SK-N-SH treated with all-trans-retinoic acid at 6 μM for 48 hours (cell line): ENCODE data around the gene HPS3.

ENCODE experiments used
- BACH2 ChIP-seq: fragments of 250-450 bp; sonication (Bioruptor Pico); IDR thresholded peaks from 2 replicates; pipeline ENCODE4 v1.9.0; 2021; ENCODE audit warnings: mild to moderate bottlenecking, borderline replicate concordance
- ESRRG ChIP-seq: fragments of 250-450 bp; sonication (Bioruptor Pico); IDR thresholded peaks from 2 replicates; pipeline ENCODE4 v1.6.1; 2021; ENCODE audit warnings: mild to moderate bottlenecking
- RARB ChIP-seq: fragments of 250-450 bp; sonication (Bioruptor Pico); IDR thresholded peaks from 2 replicates; pipeline ENCODE4 v1.8.0; 2021; ENCODE audit warnings: mild to moderate bottlenecking, moderate library complexity
- ZFP3 ChIP-seq: fragments of 250-450 bp; sonication (Bioruptor Pico); IDR thresholded peaks from 2 replicates; pipeline ENCODE4 v1.5.0; 2020; ENCODE audit warnings: mild to moderate bottlenecking, moderate library complexity
- TF ChIP-seq, protein P1 (sequence below): fragments of 250-450 bp; sonication (Bioruptor Pico); IDR thresholded peaks from 2 replicates; pipeline ENCODE4 v1.5.1; 2021; ENCODE audit warnings: mild to moderate bottlenecking, moderate library complexity
- TF ChIP-seq, protein P2 (sequence below): fragments of 250-450 bp; sonication (Bioruptor Pico); IDR thresholded peaks from 2 replicates; pipeline ENCODE4 v1.8.0; 2020; ENCODE audit warnings: mild to moderate bottlenecking, moderate library complexity, borderline replicate concordance
- TF ChIP-seq, protein P3 (sequence below): fragments of 250-450 bp; sonication (Bioruptor Pico); IDR thresholded peaks from 2 replicates; pipeline ENCODE4 v1.5.1; 2020; ENCODE audit warnings: low read depth, mild to moderate bottlenecking, moderate library complexity

DNA sequence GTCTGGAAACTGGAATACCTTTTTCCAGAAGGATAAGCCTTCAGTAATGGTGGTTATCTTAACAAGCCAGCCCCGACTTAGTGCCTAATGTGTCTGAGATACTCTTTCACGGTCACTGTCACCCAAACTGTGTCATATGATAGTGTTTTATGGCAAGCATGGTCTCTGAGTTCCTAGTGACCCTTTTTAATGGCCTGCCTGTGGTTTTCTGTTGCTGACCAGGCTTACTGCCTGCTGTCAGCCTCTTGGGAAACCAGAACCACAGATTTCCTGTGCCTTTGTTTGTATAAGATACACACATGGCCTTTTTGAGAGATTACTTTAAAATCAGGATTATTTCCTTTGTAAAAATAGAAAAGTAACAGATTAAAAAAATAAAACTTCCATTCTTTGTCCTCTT lies 22.4 kb downstream of the HPS3 start:
- TF ChIP-seq RARB (CRISPR knock-in tag) (no peak), ZFP3 (CRISPR knock-in tag) (no peak), BACH2 (CRISPR knock-in tag) (no peak), ESRRG (CRISPR knock-in tag) (no peak)
- TF ChIP-seq, protein P1, sequence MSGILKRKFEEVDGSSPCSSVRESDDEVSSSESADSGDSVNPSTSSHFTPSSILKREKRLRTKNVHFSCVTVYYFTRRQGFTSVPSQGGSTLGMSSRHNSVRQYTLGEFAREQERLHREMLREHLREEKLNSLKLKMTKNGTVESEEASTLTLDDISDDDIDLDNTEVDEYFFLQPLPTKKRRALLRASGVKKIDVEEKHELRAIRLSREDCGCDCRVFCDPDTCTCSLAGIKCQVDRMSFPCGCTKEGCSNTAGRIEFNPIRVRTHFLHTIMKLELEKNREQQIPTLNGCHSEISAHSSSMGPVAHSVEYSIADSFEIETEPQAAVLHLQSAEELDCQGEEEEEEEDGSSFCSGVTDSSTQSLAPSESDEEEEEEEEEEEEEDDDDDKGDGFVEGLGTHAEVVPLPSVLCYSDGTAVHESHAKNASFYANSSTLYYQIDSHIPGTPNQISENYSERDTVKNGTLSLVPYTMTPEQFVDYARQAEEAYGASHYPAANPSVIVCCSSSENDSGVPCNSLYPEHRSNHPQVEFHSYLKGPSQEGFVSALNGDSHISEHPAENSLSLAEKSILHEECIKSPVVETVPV = no peak
- TF ChIP-seq, protein P2, sequence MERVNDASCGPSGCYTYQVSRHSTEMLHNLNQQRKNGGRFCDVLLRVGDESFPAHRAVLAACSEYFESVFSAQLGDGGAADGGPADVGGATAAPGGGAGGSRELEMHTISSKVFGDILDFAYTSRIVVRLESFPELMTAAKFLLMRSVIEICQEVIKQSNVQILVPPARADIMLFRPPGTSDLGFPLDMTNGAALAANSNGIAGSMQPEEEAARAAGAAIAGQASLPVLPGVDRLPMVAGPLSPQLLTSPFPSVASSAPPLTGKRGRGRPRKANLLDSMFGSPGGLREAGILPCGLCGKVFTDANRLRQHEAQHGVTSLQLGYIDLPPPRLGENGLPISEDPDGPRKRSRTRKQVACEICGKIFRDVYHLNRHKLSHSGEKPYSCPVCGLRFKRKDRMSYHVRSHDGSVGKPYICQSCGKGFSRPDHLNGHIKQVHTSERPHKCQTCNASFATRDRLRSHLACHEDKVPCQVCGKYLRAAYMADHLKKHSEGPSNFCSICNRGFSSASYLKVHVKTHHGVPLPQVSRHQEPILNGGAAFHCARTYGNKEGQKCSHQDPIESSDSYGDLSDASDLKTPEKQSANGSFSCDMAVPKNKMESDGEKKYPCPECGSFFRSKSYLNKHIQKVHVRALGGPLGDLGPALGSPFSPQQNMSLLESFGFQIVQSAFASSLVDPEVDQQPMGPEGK = no peak
- TF ChIP-seq, protein P3, sequence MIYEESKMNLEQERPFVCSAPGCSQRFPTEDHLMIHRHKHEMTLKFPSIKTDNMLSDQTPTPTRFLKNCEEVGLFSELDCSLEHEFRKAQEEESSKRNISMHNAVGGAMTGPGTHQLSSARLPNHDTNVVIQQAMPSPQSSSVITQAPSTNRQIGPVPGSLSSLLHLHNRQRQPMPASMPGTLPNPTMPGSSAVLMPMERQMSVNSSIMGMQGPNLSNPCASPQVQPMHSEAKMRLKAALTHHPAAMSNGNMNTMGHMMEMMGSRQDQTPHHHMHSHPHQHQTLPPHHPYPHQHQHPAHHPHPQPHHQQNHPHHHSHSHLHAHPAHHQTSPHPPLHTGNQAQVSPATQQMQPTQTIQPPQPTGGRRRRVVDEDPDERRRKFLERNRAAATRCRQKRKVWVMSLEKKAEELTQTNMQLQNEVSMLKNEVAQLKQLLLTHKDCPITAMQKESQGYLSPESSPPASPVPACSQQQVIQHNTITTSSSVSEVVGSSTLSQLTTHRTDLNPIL (CRISPR knock-in tag) = no peak
